ENCODE data around the gene TRIM26.
"Not testable (repeated sequence)": the region's sequence is repeated elsewhere in the genome, so short reads cannot be mapped to it uniquely, and the experiment has no call there.

The TRIM26 gene

GRCh38 chr6:30212865-30213666 is at the start of gene TRIM26:
Gene TRIM26 (minus strand): TSS chr6:30213406. CDS start chr6:30199103, 14,303 bp downstream.
- no peak for TF ChIP-seq CTCF (IDR thresholded peaks at IDR 0.05; ENCODE audit: control insufficient read depth, extremely low read depth, insufficient read depth)
- DNase-seq (ENCODE audit: low read depth): peak; percentile 88
- peak within 1 kb of the TSS; percentile 93 for H3K4me3 ChIP-seq (ENCODE audit: low read depth, low read length)

GRCh38 chr6:30260036-30260504 is 46.9 kb upstream of the TRIM26 start:
- peak overlapping the region; percentile 83 for H3K4me3 ChIP-seq (ENCODE audit: low read depth, low read length)
- no peak for DNase-seq (ENCODE audit: low read depth)
- TF ChIP-seq CTCF (IDR thresholded peaks at IDR 0.05; ENCODE audit: control insufficient read depth, extremely low read depth, insufficient read depth): no peak

- peak; percentile 52 for TF ChIP-seq CTCF (IDR thresholded peaks at IDR 0.05; ENCODE audit: control insufficient read depth, extremely low read depth, insufficient read depth)
- DNase-seq (ENCODE audit: low read depth): no peak
- H3K4me3 ChIP-seq (ENCODE audit: low read depth, low read length): peak overlapping the region; percentile 83
Observed at GRCh38 chr6:30259140-30260035, 46.2 kb upstream of the TRIM26 start.

GRCh38 chr6:30258204-30258603 is 45.0 kb upstream of the TRIM26 start:
- no peak for DNase-seq (ENCODE audit: low read depth)
- H3K4me3 ChIP-seq (ENCODE audit: low read depth, low read length): no peak overlapping the region
- TF ChIP-seq CTCF (IDR thresholded peaks at IDR 0.05; ENCODE audit: control insufficient read depth, extremely low read depth, insufficient read depth): no peak

GRCh38 chr6:30252417-30252816 is 39.2 kb upstream of the TRIM26 start:
- not testable (repeated sequence) for H3K4me3 ChIP-seq (ENCODE audit: low read depth, low read length); DNase-seq (ENCODE audit: low read depth)

- H3K4me3 ChIP-seq (ENCODE audit: low read depth, low read length): no peak overlapping the region
- DNase-seq (ENCODE audit: low read depth): no peak
- no peak for TF ChIP-seq CTCF (IDR thresholded peaks at IDR 0.05; ENCODE audit: control insufficient read depth, extremely low read depth, insufficient read depth)
Observed at GRCh38 chr6:30244560-30244959, 31.4 kb upstream of the TRIM26 start.

GRCh38 chr6:30238178-30238795 is 25.1 kb upstream of the TRIM26 start:
- peak; percentile 68 for TF ChIP-seq CTCF (IDR thresholded peaks at IDR 0.05; ENCODE audit: control insufficient read depth, extremely low read depth, insufficient read depth)
- DNase-seq (ENCODE audit: low read depth): no peak
- H3K4me3 ChIP-seq (ENCODE audit: low read depth, low read length): no peak overlapping the region
